CD4-positive, alpha-beta T cell (primary cell): ENCODE results near the gene SKOR1. TPM values are rescaled to one million over a fixed set of nuclear protein-coding genes. Genes with fewer than 3 reads are reported as not detected.

Source experiments
- ATAC-seq: fragments of 200-7000 bp; cut with Tn5 transposase; one replicate; pipeline ENCODE4 v1.10.0; 2022; ENCODE audit warnings: mild to moderate bottlenecking; ENCODE audit not compliant: poor library complexity
- CTCF ChIA-PET: fragments of 350-600 bp; sonication (Branson Sonifier 250); formaldehyde crosslinking; loops from one replicate; lab custom pipeline; 2021; ENCODE audit warnings: antibody characterized with exemption, inconsistent platforms; lab: Charles Lee
- POLR2A ChIA-PET: fragments of 350-600 bp; sonication (Branson Sonifier 250); formaldehyde crosslinking; loops from one replicate; lab custom pipeline; 2021; ENCODE audit warnings: antibody characterized with exemption, inconsistent platforms; lab: Charles Lee
- DNase-seq, 14 experiments: peaks; one replicate each; pipeline ENCODE4 v3.0.0-alpha.2; 2013 to 2020; ENCODE audit warnings: mixed read lengths in 2 of 14
- H3K27ac ChIP-seq, 2 donors: one replicate each; pipeline versions ENCODE4 v1.5.1 to v1.7.0; 2013; ENCODE audit warnings: low read length in 2 of 2, low read depth in 1 of 2, mild to moderate bottlenecking in 1 of 2
- H3K27me3 ChIP-seq, 2 experiments: 1 replicate in 1 of 2; 2 replicates in 1 of 2; pipeline versions ENCODE4 v1.6.1 to v1.7.0; 2013; ENCODE audit warnings: low read length in 2 of 2, control low read depth in 1 of 2, mild to moderate bottlenecking in 1 of 2, moderate library complexity in 1 of 2; ENCODE audit not compliant: insufficient read depth in 2 of 2, control insufficient read depth in 1 of 2
- H3K36me3 ChIP-seq: one replicate; pipeline ENCODE4 v1.6.1; 2013; ENCODE audit warnings: low read length, control low read depth; ENCODE audit not compliant: insufficient read depth
- H3K4me1 ChIP-seq: one replicate; pipeline ENCODE4 v1.6.1; 2013; ENCODE audit warnings: low read length, control low read depth; ENCODE audit not compliant: insufficient read depth
- H3K4me3 ChIP-seq: one replicate; pipeline ENCODE4 v1.5.1; 2013; ENCODE audit warnings: mild to moderate bottlenecking, low read length, moderate library complexity
- H3K9me3 ChIP-seq, 2 experiments: 1 replicate in 1 of 2; 2 replicates in 1 of 2; pipeline versions ENCODE4 v1.6.1 to v1.7.0; 2013; ENCODE audit warnings: low read length in 2 of 2, mild to moderate bottlenecking in 2 of 2, control low read depth in 1 of 2, moderate library complexity in 1 of 2; ENCODE audit not compliant: control insufficient read depth in 1 of 2, insufficient read depth in 1 of 2
- H3K27ac Mint-ChIP-seq: one replicate; pipeline ENCODE4 v1.8.0; 2020; ENCODE audit warnings: mixed read lengths
- H3K27me3 Mint-ChIP-seq: one replicate; pipeline ENCODE4 v1.8.0; 2021; ENCODE audit warnings: mixed read lengths
- H3K36me3 Mint-ChIP-seq: one replicate; pipeline ENCODE4 v1.8.0; 2021; ENCODE audit warnings: low read depth, mixed read lengths
- H3K4me1 Mint-ChIP-seq: one replicate; pipeline ENCODE4 v1.8.0; 2021; ENCODE audit warnings: low read depth, mixed read lengths
- H3K4me3 Mint-ChIP-seq: one replicate; pipeline ENCODE4 v1.8.0; 2020; ENCODE audit warnings: mild to moderate bottlenecking, mixed read lengths
- H3K9me3 Mint-ChIP-seq: one replicate; pipeline ENCODE4 v1.8.0; 2020; ENCODE audit warnings: mixed read lengths
- CTCF ChIP-seq: fragments of 200-600 bp; IDR thresholded peaks from one replicate; pipeline ENCODE4 v1.8.0; 2022; ENCODE audit warnings: antibody characterized with exemption, mild to moderate bottlenecking
- intact Hi-C, 2 experiments: fragments of 100-400 bp; cut with DNase I in 1 of 2; cut with micrococcal nuclease in 1 of 2; formaldehyde crosslinking; loops; one replicate each; pipeline versions ENCODE4 v1.15.1 to v1.9.0; 2023 to 2025; cut with DNase I, micrococcal nuclease
- total RNA-seq, 174 experiments: library from RNA in 2 of 174; stranded (reverse) in 2 of 174; gene quantifications; one replicate each; pipeline ENCODE4 v1.2.3 and lab custom pipeline; 2021 to 2026

SKOR1 gene
- total RNA-seq, 2 experiments from 2014 or later: 1.8 to 2.2 TPM

GRCh38 chr15:67776600-67776999 is 48.7 kb upstream of the SKOR1 start:
- no peaks in the 10 kb centered on the region for H3K27me3 ChIP-seq
- ATAC-seq (no peak), DNase-seq (no peak)
- ChIA-PET CTCF (no interaction called here), POLR2A (no interaction called here)
- Mint-ChIP-seq H3K4me1 (no peaks in the 10 kb centered on the region), H3K27ac (no peak overlapping the region), H3K27me3 (no peaks in the 10 kb centered on the region), H3K9me3 (no peaks in the 10 kb centered on the region), H3K36me3 (peaks cover 21% of the 10 kb centered on the region), H3K4me3 (no peak overlapping the region)
- no peak overlapping the region for H3K27ac ChIP-seq
- intact Hi-C loops: no loop called here
- no peak for TF ChIP-seq CTCF
- H3K36me3 ChIP-seq: no peaks in the 10 kb centered on the region
- H3K4me3 ChIP-seq: no peak overlapping the region
- H3K9me3 ChIP-seq: no peaks in the 10 kb centered on the region
- no peaks in the 10 kb centered on the region for H3K4me1 ChIP-seq

- DNase-seq (no peak), ATAC-seq (no peak)
- no peak for TF ChIP-seq CTCF
- H3K9me3 ChIP-seq: no peaks in the 10 kb centered on the region
- H3K4me1 ChIP-seq: no peaks in the 10 kb centered on the region
- Mint-ChIP-seq H3K4me1 (peaks cover 3% of the 10 kb centered on the region), H3K4me3 (no peak overlapping the region), H3K36me3 (peaks cover 21% of the 10 kb centered on the region), H3K27ac (no peak overlapping the region), H3K9me3 (no peaks in the 10 kb centered on the region), H3K27me3 (no peaks in the 10 kb centered on the region)
- ChIA-PET CTCF (no interaction called here), POLR2A (no interaction called here)
- H3K36me3 ChIP-seq: no peaks in the 10 kb centered on the region
- no peaks in the 10 kb centered on the region for H3K27me3 ChIP-seq
- intact Hi-C loops: no loop called here
- H3K4me3 ChIP-seq: no peak overlapping the region
- H3K27ac ChIP-seq: no peak overlapping the region
Observed at GRCh38 chr15:67777071-67777470, 48.2 kb upstream of the SKOR1 start.

GRCh38 chr15:67777773-67778172 is 47.5 kb upstream of the SKOR1 start:
- no peak for TF ChIP-seq CTCF
- H3K4me1 Mint-ChIP-seq: peaks cover 8% of the 10 kb centered on the region

More at GRCh38 chr15:67777773-67778172, 47.5 kb upstream of the SKOR1 start:
- Histone ChIP-seq H3K36me3 (no peaks in the 10 kb centered on the region), H3K4me3 (no peak overlapping the region), H3K9me3 (no peaks in the 10 kb centered on the region), H3K27me3 (no peaks in the 10 kb centered on the region), H3K27ac (no peak overlapping the region), H3K4me1 (peaks cover 3% of the 10 kb centered on the region)
- CTCF ChIA-PET: no interaction called here
- Mint-ChIP-seq H3K4me3 (no peak overlapping the region), H3K27ac (no peak overlapping the region), H3K27me3 (no peaks in the 10 kb centered on the region), H3K9me3 (no peaks in the 10 kb centered on the region), H3K36me3 (peaks cover 21% of the 10 kb centered on the region)
- intact Hi-C loops: no loop called here
- POLR2A ChIA-PET: no interaction called here
- no peak for DNase-seq
- ATAC-seq: no peak
